Endothelial cell of umbilical vein (primary cell): ENCODE results near the gene VEGFC.

ENCODE experiments used
- CTCF ChIP-seq, 2 donors: IDR thresholded peaks; 1 replicate in 1 of 2; 2 replicates in 1 of 2; pipeline ENCODE4 v1.5.1; 2011; ENCODE audit warnings: low read length in 2 of 2, mild to moderate bottlenecking in 2 of 2, moderate library complexity in 2 of 2, control low read depth in 1 of 2, inconsistent platforms in 1 of 2, low read depth in 1 of 2; ENCODE audit not compliant: insufficient read depth in 1 of 2; ENCODE audit errors: extremely low read depth in 1 of 2
- EZH2 ChIP-seq: IDR thresholded peaks from 2 replicates; pipeline ENCODE4 v1.6.1; 2012; ENCODE audit warnings: borderline replicate concordance, low read depth, mild to moderate bottlenecking, moderate library complexity, low read length, inconsistent platforms; ENCODE audit not compliant: severe bottlenecking
- FOS ChIP-seq: IDR thresholded peaks from 2 replicates; pipeline ENCODE4 v1.6.1; 2011; ENCODE audit warnings: mild to moderate bottlenecking, low read length, moderate library complexity, borderline replicate concordance; ENCODE audit not compliant: insufficient read depth
- GATA2 ChIP-seq: IDR thresholded peaks from 2 replicates; pipeline ENCODE4 v1.7.0; 2011; ENCODE audit warnings: low read depth, mild to moderate bottlenecking, moderate library complexity, mixed read lengths, low read length; ENCODE audit not compliant: insufficient read length, insufficient read depth
- MAX ChIP-seq: IDR thresholded peaks from 2 replicates; pipeline ENCODE4 v1.6.1; 2011; ENCODE audit not compliant: insufficient read depth, insufficient read length
- MYC ChIP-seq: IDR thresholded peaks from one replicate; pipeline ENCODE4 v1.6.1; 2011; ENCODE audit warnings: mild to moderate bottlenecking, low read depth, low read length
- POLR2A ChIP-seq: IDR thresholded peaks from 2 replicates; pipeline ENCODE4 v1.6.1; 2012; ENCODE audit warnings: low read depth, mild to moderate bottlenecking, control low read depth, low read length
- POLR2AphosphoS5 ChIP-seq: IDR thresholded peaks from 2 replicates; pipeline ENCODE4 v1.6.1; 2012; ENCODE audit warnings: low read depth, mild to moderate bottlenecking, control low read depth, low read length, moderate library complexity; ENCODE audit not compliant: insufficient read depth

GRCh38 chr4:176810481-176811249, 17.9 kb upstream of the VEGFC start:
- TF ChIP-seq CTCF (IDR thresholded peaks at IDR 0.05; ENCODE audit: extremely low read depth in 1 of 2, insufficient read depth in 1 of 2, low read depth in 1 of 2, low read length in 2 of 2) (no peak), MAX (no peak), POLR2AphosphoS5 (no peak), POLR2A (no peak), EZH2 (no peak), GATA2 (peak; percentile 86), FOS (no peak), MYC (no peak)
